ACC112 (cell line): ENCODE measurements around the gene FLT4.
A peak's percentile ranks its signal among the peaks of the same experiment; 100 is the strongest.
"Not testable (repeated sequence)": the region's sequence is repeated elsewhere in the genome, so short reads cannot be mapped to it uniquely, and the experiment has no call there.

Source experiments
- H2AFZ ChIP-seq: fragments of 200-600 bp; sonication (generic); one replicate; pipeline ENCODE4 v1.6.0; 2017; ENCODE audit warnings: antibody characterized with exemption, low read length; ENCODE audit not compliant: unreplicated experiment
- H3K27ac ChIP-seq: fragments of 200-600 bp; sonication (generic); 2 replicates; pipeline ENCODE4 v1.5.1; 2014; ENCODE audit warnings: low read depth, mild to moderate bottlenecking, antibody characterized with exemption, low read length, moderate library complexity
- H3K27me3 ChIP-seq: fragments of 200-600 bp; sonication (generic); 2 replicates; pipeline ENCODE4 v1.6.1; 2014; ENCODE audit warnings: mild to moderate bottlenecking, antibody characterized with exemption, low read length, moderate library complexity, mixed read lengths; ENCODE audit not compliant: insufficient read depth
- H3K36me3 ChIP-seq: fragments of 200-600 bp; sonication (generic); 2 replicates; pipeline ENCODE4 v1.6.1; 2016; ENCODE audit warnings: mild to moderate bottlenecking, antibody characterized with exemption, low read length, moderate library complexity, mixed read lengths; ENCODE audit not compliant: insufficient read depth
- H3K4me1 ChIP-seq: fragments of 200-600 bp; sonication (generic); one replicate; pipeline ENCODE4 v1.6.1; 2016; ENCODE audit warnings: low read length, mixed read lengths; ENCODE audit not compliant: insufficient read depth, unreplicated experiment, control insufficient read depth
- H3K4me3 ChIP-seq: fragments of 200-600 bp; sonication (generic); 2 replicates; pipeline ENCODE4 v1.5.1; 2014; ENCODE audit warnings: mild to moderate bottlenecking, low read depth, low read length
- H3K79me2 ChIP-seq: fragments of 200-600 bp; sonication (generic); one replicate; pipeline ENCODE4 v1.6.0; 2016; ENCODE audit warnings: low read length; ENCODE audit not compliant: control insufficient read depth, unreplicated experiment, insufficient read depth

The FLT4 gene

DNA sequence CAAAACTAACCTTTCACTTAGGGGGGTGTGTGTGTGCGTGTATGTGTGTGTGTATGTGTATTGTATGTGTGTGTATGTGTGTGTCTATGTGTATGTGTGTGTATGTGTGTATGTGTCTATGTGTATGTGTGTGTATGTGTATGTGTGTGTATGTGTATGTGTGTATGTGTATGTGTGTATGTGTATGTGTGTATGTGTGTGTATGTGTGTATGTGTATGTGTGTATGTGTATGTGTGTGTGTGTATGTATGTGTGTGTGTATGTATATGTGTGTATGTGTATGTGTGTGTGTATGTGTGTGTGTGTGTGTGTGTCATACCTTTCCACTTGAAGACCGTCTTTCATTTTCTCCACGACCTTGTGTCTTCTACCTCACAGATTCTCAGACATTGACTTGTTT is 20.8 kb upstream of the FLT4 start:
- Histone ChIP-seq H3K27me3 (peaks cover 28% of the 10 kb centered on the region), H3K27ac (no peak overlapping the region), H3K36me3 (no peaks in the 10 kb centered on the region), H3K79me2 (no peaks in the 10 kb centered on the region), H3K4me1 (no peaks in the 10 kb centered on the region), H2AFZ (no peak overlapping the region), H3K4me3 (no peak overlapping the region)

DNA sequence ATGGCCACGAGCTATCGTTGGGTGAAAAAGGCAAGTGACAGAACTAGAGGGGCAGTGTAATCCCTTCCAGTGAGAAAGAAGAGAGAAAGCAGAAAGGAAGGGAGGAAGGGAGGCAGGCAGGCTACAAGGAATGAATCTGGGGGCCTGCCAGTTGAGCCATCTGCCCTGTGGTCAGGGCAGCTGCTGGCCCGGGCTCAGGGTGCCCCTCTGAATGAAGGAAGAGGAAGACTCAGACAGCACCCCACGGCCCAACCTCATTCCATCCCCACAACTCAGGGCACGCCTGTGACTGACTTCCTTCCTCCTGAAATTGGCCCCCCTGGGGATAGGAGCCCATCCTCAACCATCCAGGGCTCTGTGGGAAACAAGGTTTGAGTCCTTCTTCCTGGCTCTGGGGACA is 20.3 kb upstream of the FLT4 start:
- no peak overlapping the region for H3K27ac ChIP-seq
- H3K4me3 ChIP-seq = no peak overlapping the region
- H3K4me1 ChIP-seq = no peaks in the 10 kb centered on the region
- no peaks in the 10 kb centered on the region for H3K36me3 ChIP-seq
- peaks cover 27% of the 10 kb centered on the region for H3K27me3 ChIP-seq
- H2AFZ ChIP-seq = no peak overlapping the region
- H3K79me2 ChIP-seq = no peaks in the 10 kb centered on the region

DNA sequence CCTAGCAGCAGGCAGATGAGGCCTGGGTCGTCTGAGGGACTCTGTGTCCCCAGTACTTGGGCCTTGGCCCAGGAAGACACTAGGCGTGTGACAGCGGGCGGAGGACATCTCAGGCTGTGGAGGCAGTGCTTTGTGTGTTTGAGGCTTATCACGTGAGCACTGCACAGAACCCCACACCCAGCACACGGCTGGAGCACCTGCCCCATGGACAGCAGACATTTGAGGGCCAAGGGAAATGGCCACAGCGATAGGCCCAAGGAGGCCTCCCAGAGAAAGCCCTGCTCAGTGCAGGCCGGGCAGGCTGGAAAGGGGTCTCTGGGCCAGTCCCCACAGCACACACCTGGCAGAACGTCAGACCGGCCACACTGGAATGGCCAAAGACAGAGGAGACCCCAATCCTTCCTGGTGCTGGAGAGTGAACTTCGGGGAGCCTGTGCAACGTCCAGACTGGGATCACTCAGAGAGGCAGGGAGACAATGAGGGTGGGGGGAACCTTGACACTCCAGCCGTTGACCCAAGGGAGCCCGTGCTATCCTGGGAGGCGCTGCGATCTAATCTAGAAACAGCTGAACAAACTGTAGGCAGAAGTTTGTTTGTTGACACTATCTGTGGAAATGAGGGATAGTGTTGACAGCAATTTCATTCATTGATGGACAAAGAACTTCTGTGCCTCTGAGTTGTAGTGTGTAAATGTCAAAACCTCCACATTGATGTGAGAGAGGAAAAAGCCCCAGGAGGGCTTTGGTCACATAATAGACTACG is 19.6 kb upstream of the FLT4 start:
- no peaks in the 10 kb centered on the region for H3K36me3 ChIP-seq
- no peak overlapping the region for H3K4me3 ChIP-seq
- peaks cover 24% of the 10 kb centered on the region for H3K27me3 ChIP-seq
- no peak overlapping the region for H3K27ac ChIP-seq
- H3K4me1 ChIP-seq = no peaks in the 10 kb centered on the region
- H3K79me2 ChIP-seq = no peaks in the 10 kb centered on the region
- H2AFZ ChIP-seq = no peak overlapping the region

DNA sequence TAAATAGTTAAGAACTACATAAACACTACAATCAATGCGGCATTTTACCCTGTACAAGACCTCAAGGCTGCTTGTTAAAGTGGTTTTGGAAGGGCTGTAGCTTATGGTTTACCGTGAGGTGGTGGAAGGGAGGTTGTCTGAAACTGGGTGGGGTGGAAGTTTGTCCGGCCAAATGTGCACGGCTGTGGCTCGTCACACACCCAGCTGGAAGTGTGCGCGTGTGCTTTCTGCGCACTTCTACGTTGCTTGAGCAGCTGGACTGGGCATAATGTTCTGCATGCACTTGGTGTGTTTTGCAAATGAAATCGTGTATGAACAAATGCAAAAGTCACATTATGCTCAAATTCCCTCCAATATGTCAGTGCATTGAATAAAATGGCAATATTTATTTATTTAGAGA is 17.4 kb upstream of the FLT4 start:
- H3K4me3 ChIP-seq = no peak overlapping the region
- no peak overlapping the region for H3K27ac ChIP-seq
- no peaks in the 10 kb centered on the region for H3K79me2 ChIP-seq
- no peak overlapping the region for H2AFZ ChIP-seq
- no peaks in the 10 kb centered on the region for H3K36me3 ChIP-seq
- H3K4me1 ChIP-seq = no peaks in the 10 kb centered on the region
- peaks cover 22% of the 10 kb centered on the region; the same call in 1 of the 2 replicates for H3K27me3 ChIP-seq

DNA sequence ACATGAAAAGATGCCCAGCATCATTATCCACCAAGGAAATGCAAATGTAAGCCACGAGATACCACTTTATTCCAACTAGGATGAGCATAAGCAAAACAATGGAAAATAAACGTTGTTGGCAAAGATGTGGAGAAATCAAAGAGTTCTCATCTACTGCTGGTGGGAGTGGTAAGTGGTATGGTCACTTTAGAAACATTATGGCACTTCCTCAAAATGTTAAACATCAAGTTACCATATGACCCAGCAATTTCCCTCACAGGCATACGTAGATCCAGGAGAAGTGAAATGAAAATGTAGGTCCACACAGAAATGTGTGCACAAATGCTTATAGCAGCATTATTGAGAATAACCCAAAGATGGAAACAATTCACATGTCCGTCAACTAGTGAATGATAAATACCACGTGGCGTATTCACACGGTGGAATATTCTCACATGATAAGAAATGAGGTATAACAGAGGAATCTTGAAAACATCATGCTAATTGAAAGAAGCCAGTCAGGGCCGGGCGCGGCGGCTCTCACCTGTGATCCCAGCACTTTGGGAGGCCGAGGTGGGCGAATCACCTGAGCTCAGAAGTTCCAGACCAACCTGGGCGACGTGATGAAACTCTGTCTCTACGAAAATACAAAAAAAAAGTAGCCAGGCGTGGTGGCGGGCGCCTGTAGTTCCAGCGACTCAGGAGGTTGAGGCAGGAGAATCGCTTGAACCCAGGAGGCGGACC is 16.4 kb upstream of the FLT4 start:
- Histone ChIP-seq H3K27ac (no peak overlapping the region), H3K79me2 (no peaks in the 10 kb centered on the region), H3K36me3 (no peaks in the 10 kb centered on the region), H3K4me3 (no peak overlapping the region), H3K4me1 (no peaks in the 10 kb centered on the region), H3K27me3 (peaks cover 28% of the 10 kb centered on the region), H2AFZ (no peak overlapping the region)

DNA sequence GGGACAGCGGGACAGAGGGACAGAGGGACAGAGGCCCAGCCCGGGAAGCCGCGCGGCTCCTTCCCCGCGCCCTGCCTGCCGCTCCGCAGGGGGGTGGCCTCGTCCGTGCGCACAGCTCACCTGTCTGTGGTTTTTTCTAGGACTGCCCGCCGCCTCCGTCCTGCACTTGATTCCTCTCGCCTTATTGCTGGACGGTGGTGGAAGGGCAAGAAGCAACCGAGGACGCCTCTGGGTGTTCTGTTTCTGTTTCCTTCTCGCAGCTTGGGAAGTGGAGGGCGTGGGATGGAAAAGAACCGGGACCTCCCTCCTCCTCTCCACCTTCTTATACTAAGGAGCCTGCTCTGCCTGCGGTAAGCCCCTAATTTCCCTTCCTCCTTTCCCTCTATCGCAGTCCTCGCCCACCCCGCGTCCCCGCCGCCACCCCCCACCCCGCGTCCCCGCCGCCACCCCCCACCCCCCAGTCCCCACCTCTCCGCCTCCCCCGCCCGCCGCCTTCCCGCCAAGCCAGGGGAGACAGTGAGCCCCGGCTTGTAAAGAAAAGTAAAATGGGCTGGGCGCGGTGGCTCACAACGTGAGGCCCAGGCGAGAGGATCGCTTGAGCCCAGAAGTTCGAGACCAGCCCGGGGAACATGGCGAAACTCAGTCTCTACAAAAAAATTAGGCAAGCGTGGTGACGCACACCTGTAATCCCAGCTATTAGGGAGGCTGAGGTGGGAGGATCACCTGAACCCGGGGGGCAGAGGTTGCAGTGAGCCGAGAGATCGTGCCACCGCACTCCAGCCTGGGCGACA is 9.6 kb upstream of the FLT4 start:
- Histone ChIP-seq H2AFZ (no peak overlapping the region), H3K27ac (no peak overlapping the region), H3K79me2 (no peaks in the 10 kb centered on the region), H3K36me3 (no peaks in the 10 kb centered on the region), H3K4me1 (no peaks in the 10 kb centered on the region), H3K27me3 (peaks cover 41% of the 10 kb centered on the region), H3K4me3 (peak overlapping the region; percentile 71)

DNA sequence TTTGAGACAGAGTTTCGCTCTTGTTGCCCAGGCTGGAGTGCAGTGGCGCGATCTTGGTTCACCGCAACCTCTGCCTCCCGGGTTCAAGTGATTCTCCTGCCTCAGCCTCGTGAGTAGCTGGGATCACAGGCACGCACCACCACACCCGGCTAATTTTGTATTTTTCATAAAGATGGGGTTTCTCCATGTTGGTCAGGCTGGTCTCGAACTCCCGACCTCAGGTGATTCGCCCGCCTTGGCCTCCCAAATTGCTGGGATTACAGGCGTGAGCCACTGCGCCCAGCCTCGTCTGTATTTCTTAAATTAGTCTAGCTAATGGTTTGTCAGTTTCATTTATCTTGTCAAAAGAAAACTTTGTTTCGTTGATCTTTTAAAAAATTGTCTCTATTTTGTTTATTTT is 5.8 kb upstream of the FLT4 start:
- H3K4me1 ChIP-seq, H3K4me3 ChIP-seq, H2AFZ ChIP-seq, H3K27ac ChIP-seq, H3K36me3 ChIP-seq, H3K79me2 ChIP-seq: not testable (repeated sequence)
- peaks cover 49% of the 10 kb centered on the region for H3K27me3 ChIP-seq

DNA sequence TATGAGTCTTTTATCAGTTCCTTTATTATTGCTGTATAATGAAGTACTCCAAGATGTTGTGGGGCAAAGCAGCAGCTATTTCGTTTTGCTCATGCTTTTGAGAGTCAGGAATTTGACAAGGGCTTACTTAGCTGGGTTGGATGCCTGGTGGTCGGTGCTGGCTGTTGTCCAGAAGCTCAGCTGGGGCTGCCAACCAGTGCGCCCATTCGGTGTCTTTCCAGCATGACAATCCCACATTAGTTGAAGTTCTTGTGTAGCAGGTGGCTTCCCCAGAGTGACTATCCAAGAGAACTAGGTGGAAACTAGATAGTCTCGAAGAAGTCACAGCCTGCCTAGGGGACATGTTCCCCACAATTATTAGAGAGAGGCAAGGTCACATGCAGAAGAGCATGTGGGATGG is 3.4 kb upstream of the FLT4 start:
- Histone ChIP-seq H2AFZ (no peak overlapping the region), H3K36me3 (no peaks in the 10 kb centered on the region), H3K27me3 (peaks cover 63% of the 10 kb centered on the region), H3K27ac (no peak overlapping the region), H3K79me2 (no peaks in the 10 kb centered on the region), H3K4me1 (peaks cover 4% of the 10 kb centered on the region), H3K4me3 (no peak overlapping the region)

DNA sequence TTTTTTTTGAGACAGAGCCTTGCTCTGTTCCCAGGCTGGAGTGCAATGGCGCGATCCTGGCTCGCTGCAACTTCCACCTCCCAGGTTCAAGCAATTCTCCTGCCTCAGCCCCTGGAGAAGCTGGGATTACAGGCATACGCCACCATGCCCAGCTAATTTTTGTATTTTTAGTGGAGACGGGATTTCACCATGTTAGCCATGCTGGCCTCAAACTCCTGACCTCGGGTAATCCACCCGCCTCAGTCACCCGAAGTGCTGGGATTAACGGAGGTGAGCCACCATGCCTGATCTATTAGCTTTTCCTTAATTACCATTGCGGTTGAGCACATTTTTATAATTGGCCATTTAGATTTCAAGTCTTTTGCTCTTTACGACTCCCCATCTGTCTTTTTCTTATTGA is 2.9 kb upstream of the FLT4 start:
- Histone ChIP-seq H2AFZ (no peak overlapping the region), H3K4me3 (no peak overlapping the region), H3K36me3 (no peaks in the 10 kb centered on the region), H3K79me2 (no peaks in the 10 kb centered on the region), H3K27ac (no peak overlapping the region), H3K4me1 (peaks cover 4% of the 10 kb centered on the region), H3K27me3 (peaks cover 68% of the 10 kb centered on the region)

DNA sequence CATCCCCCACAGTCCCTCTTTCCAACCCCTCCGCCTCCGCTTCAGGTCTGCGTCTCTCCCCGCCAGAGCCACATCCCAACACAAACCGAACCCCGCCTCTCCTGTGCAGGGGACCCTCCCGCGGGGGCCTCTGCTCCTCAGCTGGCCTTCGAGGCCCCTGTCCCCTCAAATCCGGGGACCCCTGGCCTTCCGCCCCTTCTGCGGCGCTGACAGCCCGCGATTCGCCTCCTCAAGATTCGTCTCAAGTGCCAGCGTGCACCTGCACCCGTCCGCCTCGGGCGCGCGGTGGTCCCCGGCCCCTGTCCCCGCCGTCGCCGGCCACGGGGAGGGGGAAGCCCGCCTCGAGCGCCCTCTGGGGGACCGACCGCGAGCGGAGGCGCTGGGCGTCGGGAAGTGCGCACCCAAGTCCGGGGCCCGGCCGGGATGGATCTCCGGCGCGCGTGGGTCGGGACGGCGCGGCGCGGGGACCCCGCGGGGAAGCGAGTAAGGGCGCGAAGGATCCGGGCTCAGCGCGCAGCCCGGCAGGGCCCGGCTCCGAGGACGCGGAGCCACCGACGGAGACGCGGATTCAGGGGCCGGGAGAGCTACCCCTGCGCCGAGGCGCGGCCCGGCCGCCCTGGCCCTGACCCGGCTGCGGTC is 623 bp downstream of the FLT4 start:
- no peak overlapping the region for H3K27ac ChIP-seq
- no peak overlapping the region for H2AFZ ChIP-seq
- H3K4me1 ChIP-seq = peaks cover 4% of the 10 kb centered on the region
- H3K27me3 ChIP-seq = peaks cover 78% of the 10 kb centered on the region
- H3K4me3 ChIP-seq = peak overlapping the region; percentile 58; the same call in 1 of the 2 replicates
- no peaks in the 10 kb centered on the region for H3K79me2 ChIP-seq
- H3K36me3 ChIP-seq = no peaks in the 10 kb centered on the region
